Smooth muscle cell (in vitro differentiated cells): Measurements from ENCODE around the gene SPDEF. TPM values are rescaled to one million over a fixed set of nuclear protein-coding genes. Genes with fewer than 3 reads are reported as not detected.

Source experiments
- DNase-seq: peaks from one replicate; lab custom pipeline; 2025; ENCODE audit not compliant: unreplicated experiment; lab: John Stamatoyannopoulos, UW
- H2AFZ ChIP-seq: fragments of 200-600 bp; sonication (generic); 2 replicates; pipeline ENCODE4 v1.6.0; 2016; ENCODE audit warnings: antibody characterized with exemption, low read depth, mild to moderate bottlenecking
- H3F3A ChIP-seq: fragments of 200-600 bp; sonication (generic); 2 replicates; pipeline ENCODE4 v1.6.0; 2017; ENCODE audit warnings: antibody characterized with exemption, low read depth
- H3K27ac ChIP-seq: fragments of 200-600 bp; sonication (generic); 2 replicates; pipeline ENCODE4 v1.5.1; 2016; ENCODE audit warnings: low read depth, mild to moderate bottlenecking
- H3K27me3 ChIP-seq: fragments of 200-600 bp; sonication (generic); 2 replicates; pipeline ENCODE4 v1.6.1; 2016; ENCODE audit warnings: low read depth, mild to moderate bottlenecking
- H3K36me3 ChIP-seq: fragments of 200-600 bp; sonication (generic); 2 replicates; pipeline ENCODE4 v1.5.1; 2016; ENCODE audit warnings: low read depth
- H3K4me1 ChIP-seq: fragments of 200-600 bp; sonication (generic); 2 replicates; pipeline ENCODE4 v1.5.1; 2016; ENCODE audit warnings: low read depth
- H3K4me2 ChIP-seq: fragments of 200-600 bp; sonication (generic); 2 replicates; pipeline ENCODE4 v1.6.0; 2016; ENCODE audit warnings: mild to moderate bottlenecking
- H3K4me3 ChIP-seq: fragments of 200-600 bp; sonication (generic); 2 replicates; pipeline ENCODE4 v1.5.1; 2016; ENCODE audit warnings: mild to moderate bottlenecking
- H3K79me2 ChIP-seq: fragments of 200-600 bp; sonication (generic); 2 replicates; pipeline ENCODE4 v1.6.0; 2016; ENCODE audit warnings: low read depth, mild to moderate bottlenecking
- H3K9ac ChIP-seq: fragments of 200-600 bp; sonication (generic); 2 replicates; pipeline ENCODE4 v1.6.0; 2016; ENCODE audit warnings: low read depth
- H3K9me3 ChIP-seq: fragments of 200-600 bp; sonication (generic); replicated peaks from 2 replicates; pipeline ENCODE4 v1.5.1; 2016; ENCODE audit warnings: low read depth
- H4K20me1 ChIP-seq: fragments of 200-600 bp; sonication (generic); 2 replicates; pipeline ENCODE4 v1.6.0; 2016; ENCODE audit warnings: low read depth
- CTCF ChIP-seq: fragments of 200-600 bp; sonication (generic); IDR thresholded peaks from 2 replicates; pipeline ENCODE4 v1.5.1; 2017; ENCODE audit warnings: borderline replicate concordance, mild to moderate bottlenecking, antibody characterized with exemption; ENCODE audit not compliant: insufficient read depth, poor library complexity, severe bottlenecking
- WGBS: methylation state at CpG from one replicate; pipeline ENCODE4 v1.1.7; 2016; ENCODE audit warnings: low lambda C conversion rate; 5-methylcytosine and 5-hydroxymethylcytosine counted together
- polyA plus RNA-seq: library from polyadenylated mRNA; unstranded; fragments of >200 nt; fragmentation: Nextera tagmentation; extraction: Ambion mirVana; gene quantifications from 2 replicates; pipeline ENCODE4 v1.2.1, GENCODE V29; 2016
- total RNA-seq: library from RNA; depleted of rRNA; stranded (reverse); fragments of >200 nt; gene quantifications from 2 replicates; pipeline ENCODE4 v1.2.3, GENCODE V29; 2014

SPDEF gene
- total and polyA plus RNA-seq, 2 experiments from 2014 or later: 0.16 TPM; not detected in 1

GRCh38 chr6:34592208-34592952, 36.3 kb upstream of the SPDEF start:
- Histone ChIP-seq H3K9ac (no peak overlapping the region), H2AFZ (no peak overlapping the region), H3K27me3 (no peaks in the 10 kb centered on the region), H3K4me1 (no peaks in the 10 kb centered on the region), H3K4me3 (no peak overlapping the region), H3K79me2 (peaks cover 8% of the 10 kb centered on the region), H3K27ac (no peak overlapping the region), H3K9me3 (no peaks in the 10 kb centered on the region), H3K36me3 (no peaks in the 10 kb centered on the region), H4K20me1 (peaks cover 96% of the 10 kb centered on the region), H3F3A (no peaks in the 10 kb centered on the region), H3K4me2 (no peak overlapping the region)
- WGBS: 90% methylated on average over 10 of the region's 10 CpGs
- no peak for DNase-seq
- TF ChIP-seq CTCF: no peak

- WGBS: 95% methylated on average over 5 of the region's 5 CpGs
Measured at GRCh38 chr6:34589691-34590090, 33.6 kb upstream of the SPDEF start.

GRCh38 chr6:34589140-34589539, 33.0 kb upstream of the SPDEF start:
- no peaks in the 10 kb centered on the region for H3K27me3 ChIP-seq
- no peak for TF ChIP-seq CTCF
- no peak overlapping the region for H3K4me3 ChIP-seq
- H4K20me1 ChIP-seq: peaks cover 87% of the 10 kb centered on the region
- no peak overlapping the region for H3K27ac ChIP-seq
- H3K4me1 ChIP-seq: no peaks in the 10 kb centered on the region
- H2AFZ ChIP-seq: no peak overlapping the region
- H3K4me2 ChIP-seq: no peak overlapping the region
- no peaks in the 10 kb centered on the region for H3F3A ChIP-seq
- DNase-seq: no peak
- WGBS: 100% methylated on average over 2 of the region's 2 CpGs
- peaks cover 8% of the 10 kb centered on the region for H3K79me2 ChIP-seq
- H3K36me3 ChIP-seq: no peaks in the 10 kb centered on the region
- no peaks in the 10 kb centered on the region for H3K9me3 ChIP-seq
- H3K9ac ChIP-seq: no peak overlapping the region

More at GRCh38 chr6:34589691-34590090, 33.6 kb upstream of the SPDEF start:
- Histone ChIP-seq H3K27ac (no peak overlapping the region), H3K9me3 (no peaks in the 10 kb centered on the region), H2AFZ (no peak overlapping the region), H3K9ac (no peak overlapping the region), H3K27me3 (no peaks in the 10 kb centered on the region), H3K4me1 (no peaks in the 10 kb centered on the region), H3K4me2 (no peak overlapping the region), H4K20me1 (peaks cover 89% of the 10 kb centered on the region), H3K79me2 (peaks cover 8% of the 10 kb centered on the region), H3F3A (no peaks in the 10 kb centered on the region), H3K36me3 (no peaks in the 10 kb centered on the region), H3K4me3 (no peak overlapping the region)
- DNase-seq: no peak
- no peak for TF ChIP-seq CTCF

GRCh38 chr6:34587851-34588250, 31.7 kb upstream of the SPDEF start:
- Histone ChIP-seq H3K27ac (no peak overlapping the region), H4K20me1 (peaks cover 83% of the 10 kb centered on the region), H2AFZ (no peak overlapping the region), H3K9me3 (no peaks in the 10 kb centered on the region), H3K4me1 (no peaks in the 10 kb centered on the region), H3K4me3 (no peak overlapping the region), H3K27me3 (no peaks in the 10 kb centered on the region), H3K9ac (no peak overlapping the region), H3F3A (no peaks in the 10 kb centered on the region), H3K79me2 (peaks cover 3% of the 10 kb centered on the region), H3K4me2 (no peak overlapping the region), H3K36me3 (no peaks in the 10 kb centered on the region)
- TF ChIP-seq CTCF: no peak
- no peak for DNase-seq
- 98% methylated on average over 2 of the region's 2 CpGs for WGBS
